Raji (cell line): ENCODE results near the gene PPIP5K2.

Experiments used
- POLR2A ChIP-seq: IDR thresholded peaks from 2 replicates; pipeline ENCODE4 v1.6.1; 2011; ENCODE audit warnings: low read depth, low read length, control low read depth; ENCODE audit not compliant: insufficient read depth

Gene PPIP5K2

GRCh38 chr5:103216697-103217096, 96.6 kb downstream of the PPIP5K2 start:
- TF ChIP-seq POLR2A = no peak

GRCh38 chr5:103217101-103217500, 97.0 kb downstream of the PPIP5K2 start:
- TF ChIP-seq POLR2A = no peak

GRCh38 chr5:103218164-103218563, 98.1 kb downstream of the PPIP5K2 start:
- no peak for TF ChIP-seq POLR2A

- TF ChIP-seq POLR2A = no peak
These were observed 103.2 kb downstream of the PPIP5K2 start for GRCh38 chr5:103223031-103223955.

GRCh38 chr5:103224118-103224893, 104.2 kb downstream of the PPIP5K2 start:
- TF ChIP-seq POLR2A = no peak

GRCh38 chr5:103224894-103225246, 104.8 kb downstream of the PPIP5K2 start:
- no peak for TF ChIP-seq POLR2A

- no peak for TF ChIP-seq POLR2A
These were observed 108.0 kb downstream of the PPIP5K2 start for GRCh38 chr5:103228061-103228460.

GRCh38 chr5:103228588-103228987, 108.5 kb downstream of the PPIP5K2 start:
- no peak for TF ChIP-seq POLR2A

- TF ChIP-seq POLR2A = no peak
These were observed 112.4 kb downstream of the PPIP5K2 start for GRCh38 chr5:103232393-103232999.

- no peak for TF ChIP-seq POLR2A
These were observed 114.3 kb downstream of the PPIP5K2 start for GRCh38 chr5:103234239-103234975.

GRCh38 chr5:103235891-103236290, 115.8 kb downstream of the PPIP5K2 start:
- no peak for TF ChIP-seq POLR2A

- TF ChIP-seq POLR2A = no peak
These were observed 117.7 kb downstream of the PPIP5K2 start for GRCh38 chr5:103237778-103238177.

GRCh38 chr5:103243665-103244064, 123.6 kb downstream of the PPIP5K2 start:
- no peak for TF ChIP-seq POLR2A

- TF ChIP-seq POLR2A = no peak
These were observed 124.3 kb downstream of the PPIP5K2 start for GRCh38 chr5:103244398-103244797.

- no peak for TF ChIP-seq POLR2A
These were observed 125.7 kb downstream of the PPIP5K2 start for GRCh38 chr5:103245761-103246160.

- no peak for TF ChIP-seq POLR2A
These were observed 127.0 kb downstream of the PPIP5K2 start for GRCh38 chr5:103247118-103247517.

GRCh38 chr5:103249068-103249467, 129.0 kb downstream of the PPIP5K2 start:
- TF ChIP-seq POLR2A = no peak
